Activated CD8-positive, alpha-beta memory T cell treated with anti-CD3 and anti-CD28 coated beads, Interleukin-2, amount 10 ng/mL, durations not matched to agents 7 days and 5 days (primary cell): ENCODE data around the gene VWA5B1. TPM values are rescaled to one million over a fixed set of nuclear protein-coding genes. Genes with fewer than 3 reads are reported as not detected.

Experiments
- ATAC-seq: fragments of 150-1000 bp; cut with Tn5 transposase; one replicate; pipeline ENCODE4 v1.10.0; 2021; ENCODE audit warnings: moderate library complexity
- CTCF ChIA-PET: fragments of 350-600 bp; sonication (Branson Sonifier 250); formaldehyde crosslinking; loops from one replicate; lab custom pipeline; 2021; ENCODE audit warnings: antibody characterized with exemption; lab: Charles Lee
- DNase-seq: peaks from one replicate; pipeline ENCODE4 v3.0.0-alpha.2; 2020
- H3K27ac Mint-ChIP-seq: one replicate; pipeline ENCODE4 v1.8.0; 2021; ENCODE audit warnings: mild to moderate bottlenecking, mixed read lengths
- H3K27me3 Mint-ChIP-seq: one replicate; pipeline ENCODE4 v1.8.0; 2021; ENCODE audit warnings: mixed read lengths
- H3K36me3 Mint-ChIP-seq: one replicate; pipeline ENCODE4 v1.8.0; 2021; ENCODE audit warnings: mild to moderate bottlenecking, mixed read lengths
- H3K4me1 Mint-ChIP-seq: one replicate; pipeline ENCODE4 v1.8.0; 2021; ENCODE audit warnings: mixed read lengths
- H3K4me3 Mint-ChIP-seq: one replicate; pipeline ENCODE4 v1.8.0; 2021; ENCODE audit warnings: mild to moderate bottlenecking, moderate library complexity, mixed read lengths
- H3K9me3 Mint-ChIP-seq: one replicate; pipeline ENCODE4 v1.8.0; 2022; ENCODE audit warnings: low read depth, mixed read lengths
- total RNA-seq, 2 experiments: library from RNA; stranded (reverse); gene quantifications; one replicate each; pipeline ENCODE4 v1.2.3, GENCODE V29; 2021

Gene VWA5B1
- total RNA-seq, 2 experiments from 2014 or later: not detected

- Mint-ChIP-seq H3K27ac (no peak overlapping the region), H3K27me3 (peaks cover 11% of the 10 kb centered on the region)
- CTCF ChIA-PET: interaction anchor here (1.2 kb wide), 1 partner anchor 12 kb away, joined by 3 read pairs; no protein-coding TSS in a partner anchor
These were observed 45.5 kb downstream of the VWA5B1 start for GRCh38 chr1:20336105-20336605.

GRCh38 chr1:20337581-20337980, 46.9 kb downstream of the VWA5B1 start:
- CTCF ChIA-PET: interaction anchor here (1.1 kb wide), 1 partner anchor 24 kb away, joined by 3 read pairs; no protein-coding TSS in a partner anchor
- Mint-ChIP-seq H3K36me3 (no peaks in the 10 kb centered on the region), H3K4me1 (no peaks in the 10 kb centered on the region), H3K27me3 (peaks cover 20% of the 10 kb centered on the region), H3K9me3 (no peaks in the 10 kb centered on the region), H3K27ac (no peak overlapping the region), H3K4me3 (no peak overlapping the region)
- ATAC-seq (no peak), DNase-seq (no peak)

More at GRCh38 chr1:20336105-20336605, 45.5 kb downstream of the VWA5B1 start:
- no peak for ATAC-seq
- Mint-ChIP-seq H3K36me3 (no peaks in the 10 kb centered on the region), H3K4me1 (no peaks in the 10 kb centered on the region), H3K9me3 (no peaks in the 10 kb centered on the region), H3K4me3 (no peak overlapping the region)
- no peak for DNase-seq

GRCh38 chr1:20339811-20340457, 49.3 kb downstream of the VWA5B1 start:
- Mint-ChIP-seq H3K36me3 (no peaks in the 10 kb centered on the region), H3K27ac (no peak overlapping the region), H3K4me1 (no peaks in the 10 kb centered on the region), H3K9me3 (no peaks in the 10 kb centered on the region), H3K27me3 (peaks cover 32% of the 10 kb centered on the region), H3K4me3 (no peak overlapping the region)
- CTCF ChIA-PET: no interaction called here
- ATAC-seq (no peak), DNase-seq (no peak)

GRCh38 chr1:20342294-20343148, 51.8 kb downstream of the VWA5B1 start:
- H3K4me3 Mint-ChIP-seq: no peak overlapping the region
- DNase-seq: no peak
- no peaks in the 10 kb centered on the region for H3K4me1 Mint-ChIP-seq
- no peak for ATAC-seq
- no peaks in the 10 kb centered on the region for H3K36me3 Mint-ChIP-seq
- H3K9me3 Mint-ChIP-seq: peaks cover 3% of the 10 kb centered on the region
- CTCF ChIA-PET: no interaction called here
- no peak overlapping the region for H3K27ac Mint-ChIP-seq
- peaks cover 34% of the 10 kb centered on the region for H3K27me3 Mint-ChIP-seq

GRCh38 chr1:20343149-20343937, 52.7 kb downstream of the VWA5B1 start:
- H3K4me1 Mint-ChIP-seq: no peaks in the 10 kb centered on the region
- ATAC-seq: no peak
- CTCF ChIA-PET: no interaction called here
- no peak overlapping the region for H3K4me3 Mint-ChIP-seq
- H3K27ac Mint-ChIP-seq: no peak overlapping the region
- H3K9me3 Mint-ChIP-seq: peaks cover 3% of the 10 kb centered on the region
- H3K36me3 Mint-ChIP-seq: no peaks in the 10 kb centered on the region
- H3K27me3 Mint-ChIP-seq: peaks cover 34% of the 10 kb centered on the region
- DNase-seq: no peak

- Mint-ChIP-seq H3K27ac (no peak overlapping the region), H3K4me3 (no peak overlapping the region), H3K4me1 (no peaks in the 10 kb centered on the region), H3K27me3 (peaks cover 36% of the 10 kb centered on the region), H3K36me3 (no peaks in the 10 kb centered on the region), H3K9me3 (peaks cover 3% of the 10 kb centered on the region)
- CTCF ChIA-PET: no interaction called here
- ATAC-seq (no peak), DNase-seq (no peak)
These were observed 53.2 kb downstream of the VWA5B1 start for GRCh38 chr1:20343938-20344302.

GRCh38 chr1:20344738-20345137, 54.1 kb downstream of the VWA5B1 start:
- DNase-seq (no peak), ATAC-seq (no peak)
- no peak overlapping the region for H3K4me3 Mint-ChIP-seq
- H3K27ac Mint-ChIP-seq: no peak overlapping the region
- CTCF ChIA-PET: interaction anchor here (1.2 kb wide), 1 partner anchor 17 kb away, joined by 3 read pairs; no protein-coding TSS in a partner anchor
- H3K36me3 Mint-ChIP-seq: no peaks in the 10 kb centered on the region
- no peaks in the 10 kb centered on the region for H3K4me1 Mint-ChIP-seq
- H3K27me3 Mint-ChIP-seq: peaks cover 37% of the 10 kb centered on the region
- peaks cover 3% of the 10 kb centered on the region for H3K9me3 Mint-ChIP-seq

GRCh38 chr1:20345419-20345818, 54.7 kb downstream of the VWA5B1 start:
- Mint-ChIP-seq H3K27me3 (peaks cover 37% of the 10 kb centered on the region), H3K9me3 (peaks cover 3% of the 10 kb centered on the region), H3K36me3 (no peaks in the 10 kb centered on the region), H3K4me1 (no peaks in the 10 kb centered on the region), H3K27ac (no peak overlapping the region), H3K4me3 (no peak overlapping the region)
- DNase-seq (no peak), ATAC-seq (no peak)
- CTCF ChIA-PET: interaction anchor here (1.2 kb wide), 1 partner anchor 16 kb away, joined by 3 read pairs; no protein-coding TSS in a partner anchor

GRCh38 chr1:20346433-20346832, 55.8 kb downstream of the VWA5B1 start:
- DNase-seq (no peak), ATAC-seq (no peak)
- H3K9me3 Mint-ChIP-seq: peaks cover 3% of the 10 kb centered on the region
- peaks cover 32% of the 10 kb centered on the region for H3K27me3 Mint-ChIP-seq
- no peak overlapping the region for H3K4me3 Mint-ChIP-seq
- no peaks in the 10 kb centered on the region for H3K36me3 Mint-ChIP-seq
- CTCF ChIA-PET: no interaction called here
- no peaks in the 10 kb centered on the region for H3K4me1 Mint-ChIP-seq
- H3K27ac Mint-ChIP-seq: no peak overlapping the region

GRCh38 chr1:20347699-20348098, 57.0 kb downstream of the VWA5B1 start:
- Mint-ChIP-seq H3K4me1 (no peaks in the 10 kb centered on the region), H3K4me3 (no peak overlapping the region), H3K36me3 (no peaks in the 10 kb centered on the region), H3K9me3 (peaks cover 3% of the 10 kb centered on the region), H3K27ac (no peak overlapping the region), H3K27me3 (peaks cover 22% of the 10 kb centered on the region)
- no peak for ATAC-seq
- CTCF ChIA-PET: no interaction called here
- no peak for DNase-seq

- CTCF ChIA-PET: no interaction called here
- Mint-ChIP-seq H3K4me1 (no peaks in the 10 kb centered on the region), H3K27ac (no peak overlapping the region), H3K9me3 (peaks cover 3% of the 10 kb centered on the region), H3K27me3 (peaks cover 24% of the 10 kb centered on the region), H3K36me3 (no peaks in the 10 kb centered on the region), H3K4me3 (no peak overlapping the region)
- DNase-seq: no peak
- no peak for ATAC-seq
These were observed 57.7 kb downstream of the VWA5B1 start for GRCh38 chr1:20348326-20348915.

- CTCF ChIA-PET: no interaction called here
- no peak overlapping the region for H3K27ac Mint-ChIP-seq
- H3K9me3 Mint-ChIP-seq: peaks cover 3% of the 10 kb centered on the region
- no peak overlapping the region for H3K4me3 Mint-ChIP-seq
- DNase-seq: no peak
- no peak for ATAC-seq
- H3K4me1 Mint-ChIP-seq: no peaks in the 10 kb centered on the region
- H3K27me3 Mint-ChIP-seq: peaks cover 19% of the 10 kb centered on the region
- no peaks in the 10 kb centered on the region for H3K36me3 Mint-ChIP-seq
These were observed 58.9 kb downstream of the VWA5B1 start for GRCh38 chr1:20349561-20349960.

- CTCF ChIA-PET: interaction anchor here (1.1 kb wide), 1 partner anchor 12 kb away, joined by 5 read pairs; no protein-coding TSS in a partner anchor
- ATAC-seq: no peak
These were observed 59.3 kb downstream of the VWA5B1 start for GRCh38 chr1:20349971-20350370.

More at GRCh38 chr1:20349971-20350370, 59.3 kb downstream of the VWA5B1 start:
- no peak for DNase-seq
- H3K4me1 Mint-ChIP-seq: no peaks in the 10 kb centered on the region
- no peak overlapping the region for H3K4me3 Mint-ChIP-seq
- H3K36me3 Mint-ChIP-seq: no peaks in the 10 kb centered on the region
- peaks cover 3% of the 10 kb centered on the region for H3K9me3 Mint-ChIP-seq
- H3K27ac Mint-ChIP-seq: no peak overlapping the region
- H3K27me3 Mint-ChIP-seq: peaks cover 16% of the 10 kb centered on the region
